H1 (cell line): ENCODE data around the gene ZNF469.

Experiments
- CEBPB ChIP-seq: IDR thresholded peaks from 2 replicates; pipeline ENCODE4 v1.6.1; 2012; ENCODE audit warnings: low read depth, low read length
- EZH2 ChIP-seq: fragments of 200-600 bp; sonication (generic); IDR thresholded peaks from 2 replicates; pipeline ENCODE4 v1.7.1; 2012; ENCODE audit warnings: low read depth, mild to moderate bottlenecking, moderate library complexity, low read length, inconsistent platforms; ENCODE audit not compliant: severe bottlenecking
- POLR2A ChIP-seq, 2 experiments: IDR thresholded peaks; 1 replicate in 1 of 2; 2 replicates in 1 of 2; pipeline ENCODE4 v1.6.1; 2011; ENCODE audit warnings: low read depth in 2 of 2, low read length in 2 of 2, mild to moderate bottlenecking in 2 of 2; ENCODE audit errors: control extremely low read depth in 1 of 2
- RNF2 ChIP-seq: fragments of 200-900, 300-1000 bp; sonication (generic); IDR thresholded peaks from 2 replicates; pipeline ENCODE4 v1.7.1; 2016; ENCODE audit warnings: borderline replicate concordance, low read depth, mild to moderate bottlenecking, antibody characterized with exemption, low read length; ENCODE audit not compliant: poor library complexity, severe bottlenecking; ENCODE audit errors: missing control alignments
- SP1 ChIP-seq: IDR thresholded peaks from 2 replicates; pipeline ENCODE4 v1.6.1; 2011; ENCODE audit warnings: low read depth, low read length
- SP2 ChIP-seq: IDR thresholded peaks from 2 replicates; pipeline ENCODE4 v1.6.1; 2012; ENCODE audit warnings: mild to moderate bottlenecking, low read length, inconsistent platforms
- TF ChIP-seq, protein P1 (sequence below), 3 experiments: IDR thresholded peaks; 1 replicate in 2 of 3; 2 replicates in 1 of 3; pipeline versions ENCODE4 v1.5.1 to v1.6.1; 2011; ENCODE audit warnings: low read length in 3 of 3, mild to moderate bottlenecking in 3 of 3, inconsistent platforms in 2 of 3, low read depth in 1 of 3, moderate library complexity in 1 of 3; ENCODE audit not compliant: insufficient read depth in 1 of 3; ENCODE audit errors: control extremely low read depth in 1 of 3

GRCh38 chr16:88341551-88342290 is 41.0 kb upstream of the ZNF469 start:
- TF ChIP-seq SP1 (no peak), CEBPB (no peak), SP2 (no peak), POLR2A (IDR thresholded peaks at IDR 0.05; ENCODE audit: control extremely low read depth in 1 of 2, low read depth in 2 of 2, low read length in 2 of 2) (no peak), RNF2 (no peak), EZH2 (no peak)
- TF ChIP-seq, protein P1, sequence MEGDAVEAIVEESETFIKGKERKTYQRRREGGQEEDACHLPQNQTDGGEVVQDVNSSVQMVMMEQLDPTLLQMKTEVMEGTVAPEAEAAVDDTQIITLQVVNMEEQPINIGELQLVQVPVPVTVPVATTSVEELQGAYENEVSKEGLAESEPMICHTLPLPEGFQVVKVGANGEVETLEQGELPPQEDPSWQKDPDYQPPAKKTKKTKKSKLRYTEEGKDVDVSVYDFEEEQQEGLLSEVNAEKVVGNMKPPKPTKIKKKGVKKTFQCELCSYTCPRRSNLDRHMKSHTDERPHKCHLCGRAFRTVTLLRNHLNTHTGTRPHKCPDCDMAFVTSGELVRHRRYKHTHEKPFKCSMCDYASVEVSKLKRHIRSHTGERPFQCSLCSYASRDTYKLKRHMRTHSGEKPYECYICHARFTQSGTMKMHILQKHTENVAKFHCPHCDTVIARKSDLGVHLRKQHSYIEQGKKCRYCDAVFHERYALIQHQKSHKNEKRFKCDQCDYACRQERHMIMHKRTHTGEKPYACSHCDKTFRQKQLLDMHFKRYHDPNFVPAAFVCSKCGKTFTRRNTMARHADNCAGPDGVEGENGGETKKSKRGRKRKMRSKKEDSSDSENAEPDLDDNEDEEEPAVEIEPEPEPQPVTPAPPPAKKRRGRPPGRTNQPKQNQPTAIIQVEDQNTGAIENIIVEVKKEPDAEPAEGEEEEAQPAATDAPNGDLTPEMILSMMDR (IDR thresholded peaks at IDR 0.05; ENCODE audit: control extremely low read depth in 1 of 3, insufficient read depth in 1 of 3, low read depth in 1 of 3, low read length in 3 of 3): no peak
